Activated gamma-delta T cell treated with anti-CD3 and anti-CD28 coated beads, Interleukin-2, amount 50 U/mL, for 16 hours (primary cell): ENCODE data around the gene HOXC6.

ENCODE experiments used
- DNase-seq: peaks from one replicate; pipeline ENCODE4 v3.0.0-alpha.2; 2020; ENCODE audit warnings: low read depth

The HOXC6 gene

GRCh38 chr12:54042970-54043853 is 15.0 kb downstream of the HOXC6 start:
- DNase-seq, result no peak

- DNase-seq, result no peak
These were observed 16.3 kb downstream of the HOXC6 start for GRCh38 chr12:54044425-54045103.

- no peak for DNase-seq
These were observed 17.2 kb downstream of the HOXC6 start for GRCh38 chr12:54045401-54045800.

- no peak for DNase-seq
These were observed 17.8 kb downstream of the HOXC6 start for GRCh38 chr12:54045868-54046521.

GRCh38 chr12:54046809-54047159 is 18.5 kb downstream of the HOXC6 start:
- DNase-seq, result no peak

- no peak for DNase-seq
These were observed 19.1 kb downstream of the HOXC6 start for GRCh38 chr12:54047160-54047963.

- no peak for DNase-seq
These were observed 19.7 kb downstream of the HOXC6 start for GRCh38 chr12:54047964-54048303.

- DNase-seq, result no peak
These were observed 20.3 kb downstream of the HOXC6 start for GRCh38 chr12:54048406-54049093.

- DNase-seq, result no peak
These were observed 20.9 kb downstream of the HOXC6 start for GRCh38 chr12:54049108-54049507.

- no peak for DNase-seq
These were observed 22.2 kb downstream of the HOXC6 start for GRCh38 chr12:54050482-54050810.

- DNase-seq, result no peak
These were observed 23.0 kb downstream of the HOXC6 start for GRCh38 chr12:54051026-54051842.

- no peak for DNase-seq
These were observed 23.7 kb downstream of the HOXC6 start for GRCh38 chr12:54051874-54052437.

- no peak for DNase-seq
These were observed 24.3 kb downstream of the HOXC6 start for GRCh38 chr12:54052438-54053002.

- no peak for DNase-seq
These were observed 24.9 kb downstream of the HOXC6 start for GRCh38 chr12:54053003-54053750.

GRCh38 chr12:54053751-54054741 is 25.8 kb downstream of the HOXC6 start, which contains the start of gene HOXC4:
Gene HOXC4, plus strand, starts transcription at chr12:54053835. Its CDS starts 88 bp downstream, at chr12:54053923.
- DNase-seq, result no peak

GRCh38 chr12:54054742-54055194 is 26.5 kb downstream of the HOXC6 start:
- DNase-seq, result no peak

- no peak for DNase-seq
These were observed 27.3 kb downstream of the HOXC6 start for GRCh38 chr12:54055552-54055951.

- no peak for DNase-seq
These were observed 27.9 kb downstream of the HOXC6 start for GRCh38 chr12:54056110-54056509.
